Lung microvascular endothelial cell (primary cell): ENCODE results near the gene HSPA6. TPM values are rescaled to one million over a fixed set of nuclear protein-coding genes. Genes with fewer than 3 reads are reported as not detected.
"Not testable (repeated sequence)": the region's sequence is repeated elsewhere in the genome, so short reads cannot be mapped to it uniquely, and the experiment has no call there.

Experiments used
- DNase-seq, 2 donors: peaks; one replicate each; pipeline versions ENCODE4 v3.0.0 to v3.0.0-alpha.2; 2010; ENCODE audit warnings: low read depth in 2 of 2
- total RNA-seq: library from RNA; depleted of rRNA; stranded (reverse); fragments of >200 nt; gene quantifications from 2 replicates; pipeline ENCODE4 v1.2.1, GENCODE V29; 2014

HSPA6 gene
- total RNA-seq: 0.22 and 0.99 TPM in 2 replicates

DNA sequence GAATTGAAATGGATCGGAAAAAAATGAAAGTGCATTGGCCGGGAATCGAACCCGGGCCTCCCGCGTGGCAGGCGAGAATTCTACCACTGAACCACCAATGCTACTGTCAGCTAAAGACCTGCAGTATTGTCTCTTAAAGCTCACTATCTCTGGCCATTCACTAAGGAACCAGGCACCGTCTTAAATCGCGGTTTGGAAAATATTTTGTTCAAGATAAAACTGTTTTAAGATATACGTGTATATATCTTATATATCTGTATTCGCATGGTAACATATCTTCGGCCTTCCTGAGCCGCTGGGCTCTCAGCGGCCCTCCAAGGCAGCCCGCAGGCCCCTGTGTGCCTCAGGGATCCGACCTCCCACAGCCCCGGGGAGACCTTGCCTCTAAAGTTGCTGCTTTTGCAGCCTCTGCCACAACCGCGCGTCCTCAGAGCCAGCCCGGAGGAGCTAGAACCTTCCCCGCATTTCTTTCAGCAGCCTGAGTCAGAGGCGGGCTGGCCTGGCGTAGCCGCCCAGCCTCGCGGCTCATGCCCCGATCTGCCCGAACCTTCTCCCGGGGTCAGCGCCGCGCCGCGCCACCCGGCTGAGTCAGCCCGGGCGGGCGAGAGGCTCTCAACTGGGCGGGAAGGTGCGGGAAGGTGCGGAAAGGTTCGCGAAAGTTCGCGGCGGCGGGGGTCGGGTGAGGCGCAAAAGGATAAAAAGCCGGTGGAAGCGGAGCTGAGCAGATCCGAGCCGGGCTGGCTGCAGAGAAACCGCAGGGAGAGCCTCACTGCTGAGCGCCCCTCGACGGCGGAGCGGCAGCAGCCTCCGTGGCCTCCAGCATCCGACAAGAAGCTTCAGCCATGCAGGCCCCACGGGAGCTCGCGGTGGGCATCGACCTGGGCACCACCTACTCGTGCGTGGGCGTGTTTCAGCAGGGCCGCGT, at the start of gene HSPA6:
HSPA6 (plus strand) TSS at position 724 of the 925 bp plus-strand sequence; CDS start at position 843, 119 bp downstream.
- DNase-seq: peak; percentile 79 to 83

DNA sequence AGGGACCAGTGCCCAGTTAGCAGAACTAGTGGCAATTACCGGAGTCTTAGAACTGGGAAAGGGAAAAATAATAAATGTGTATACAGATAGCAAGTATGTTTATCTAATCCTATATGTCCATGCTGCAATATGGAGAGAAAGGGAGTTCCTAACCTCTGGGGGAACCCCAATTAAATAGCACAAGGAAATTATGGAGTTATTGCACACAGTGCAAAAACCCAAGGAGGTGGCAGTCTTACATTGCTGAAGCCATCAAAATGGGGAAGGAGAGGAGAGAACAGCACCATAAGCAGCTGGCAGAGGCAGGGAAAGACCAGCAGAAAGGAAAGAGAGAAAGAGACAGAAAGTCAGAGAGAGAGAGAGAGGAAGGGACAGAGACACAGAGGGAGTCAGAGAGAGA, 46.6 kb upstream of the HSPA6 start:
- not testable (repeated sequence) for DNase-seq

DNA sequence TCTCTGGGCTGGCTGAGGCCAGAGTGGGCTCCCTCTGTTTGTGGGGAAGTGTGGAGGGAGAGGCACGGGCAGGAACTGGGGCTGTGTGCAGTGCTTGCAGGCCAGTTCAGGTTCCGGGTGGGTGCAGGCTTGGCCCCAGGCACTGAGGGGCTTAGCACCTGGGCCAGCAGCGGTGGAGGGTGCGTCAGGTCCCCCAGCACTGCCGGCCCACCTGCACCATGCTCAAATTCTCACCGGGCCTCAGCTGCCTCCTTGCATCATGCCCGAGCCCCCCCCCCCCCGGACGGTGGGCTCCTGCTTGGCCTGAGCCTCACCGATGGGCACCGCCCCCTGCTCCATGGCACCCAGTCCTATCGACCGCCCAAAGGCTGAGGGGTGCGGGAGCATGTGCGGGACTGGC, 45.4 kb upstream of the HSPA6 start:
- DNase-seq: no peak

DNA sequence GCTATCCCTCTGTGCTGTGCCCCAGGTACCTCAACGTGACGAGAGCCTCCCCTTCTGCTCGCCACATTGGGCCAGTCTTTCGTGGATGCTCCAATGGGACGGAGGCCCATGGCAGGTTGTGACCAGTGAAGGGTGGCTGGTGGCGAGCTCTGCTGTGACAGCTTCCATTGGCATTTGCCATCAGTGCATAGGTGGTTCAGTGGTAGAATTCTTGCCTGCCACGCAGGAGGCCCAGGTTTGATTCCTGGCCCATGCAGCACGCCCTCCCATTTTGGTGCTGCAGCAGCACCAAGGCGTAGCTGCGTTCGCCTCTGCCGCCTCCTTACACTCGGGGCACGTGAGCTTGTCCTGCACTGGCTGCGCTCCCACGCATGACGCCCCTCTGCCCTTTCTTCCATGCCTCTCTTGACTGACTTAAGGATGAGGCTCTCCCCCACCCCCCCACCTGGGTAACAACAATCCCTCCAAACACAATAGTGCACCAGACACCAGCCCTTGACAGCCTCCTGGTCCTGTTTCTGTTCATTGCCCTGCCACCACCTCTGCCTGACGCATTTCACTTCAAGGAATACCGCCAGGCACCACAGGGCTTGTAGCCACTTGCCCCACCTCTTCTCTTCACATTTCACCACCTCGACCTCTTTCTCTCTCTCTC, 43.8 kb upstream of the HSPA6 start:
- DNase-seq: no peak

DNA sequence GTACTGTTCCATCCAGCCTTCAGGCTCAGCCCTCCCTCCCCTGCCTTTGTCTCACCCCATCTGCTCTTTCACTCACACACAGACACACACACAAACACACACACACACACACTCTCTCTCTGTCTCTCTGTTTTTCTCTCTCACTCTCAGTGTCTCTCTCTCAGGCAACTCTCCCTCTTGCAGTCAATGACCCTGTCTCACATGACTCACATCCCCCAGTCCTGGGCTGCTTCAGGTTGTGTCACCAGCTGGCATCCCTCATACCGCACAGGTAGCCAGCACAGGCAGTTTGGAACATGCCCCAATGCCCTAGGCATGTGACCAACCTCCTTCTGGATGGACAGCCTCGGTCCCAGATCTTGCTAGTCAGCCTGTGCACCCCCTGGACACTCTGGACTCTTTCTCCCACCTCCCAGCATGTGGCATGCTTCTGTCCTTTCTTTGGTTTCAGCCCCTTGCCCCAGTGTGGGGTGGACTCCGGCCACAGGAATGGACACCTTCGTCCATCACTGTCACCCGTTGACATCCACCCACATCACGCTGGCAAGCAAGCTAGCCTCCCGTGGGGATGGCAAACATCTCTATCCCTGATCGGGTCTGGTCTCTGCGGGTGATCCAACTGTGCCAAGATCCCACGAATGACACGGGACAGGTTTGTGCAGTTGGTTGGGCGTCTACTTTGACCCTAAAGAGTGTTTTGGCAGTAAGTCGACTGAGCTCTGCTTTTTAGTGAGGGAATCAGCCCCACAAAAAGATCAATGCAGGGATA, 42.5 kb upstream of the HSPA6 start:
- no peak for DNase-seq

DNA sequence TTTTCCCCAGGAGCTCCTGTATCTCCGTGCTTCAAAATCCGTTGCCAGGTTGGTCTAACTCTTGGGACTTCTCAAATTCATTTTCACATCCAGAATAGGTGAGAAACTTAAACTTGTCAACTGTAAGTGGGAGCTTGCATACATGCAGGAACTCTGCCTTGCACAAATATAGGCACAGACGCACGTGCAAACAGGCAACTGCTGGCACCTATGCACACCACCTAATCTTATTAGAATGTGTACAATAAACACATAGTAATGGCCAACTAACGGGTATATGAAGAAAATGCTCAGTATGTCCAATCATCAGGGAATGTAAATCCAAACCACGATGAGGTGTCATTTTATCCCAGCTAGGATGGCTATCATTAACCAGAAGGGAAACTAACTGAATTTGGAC, 41.7 kb upstream of the HSPA6 start:
- DNase-seq: no peak

DNA sequence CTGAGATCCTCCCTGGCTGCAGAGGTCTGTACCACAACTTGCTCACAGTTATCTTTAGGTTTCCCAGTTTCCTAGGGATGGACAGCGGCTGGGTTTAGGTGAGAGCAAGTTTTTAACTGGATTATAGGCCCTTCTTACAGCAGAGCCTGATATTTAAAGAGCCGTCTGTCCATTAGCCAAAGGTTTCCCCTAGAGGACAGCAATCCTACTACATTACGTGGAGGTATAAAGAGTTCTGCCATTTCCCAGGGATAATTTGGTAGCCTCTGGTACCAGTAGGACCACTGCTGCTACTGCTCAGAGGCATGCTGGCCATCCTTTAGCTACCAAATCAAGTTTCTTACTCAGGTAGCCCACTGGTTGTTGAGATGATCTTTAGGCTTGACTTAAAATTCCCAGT, 41.0 kb upstream of the HSPA6 start:
- no peak for DNase-seq

DNA sequence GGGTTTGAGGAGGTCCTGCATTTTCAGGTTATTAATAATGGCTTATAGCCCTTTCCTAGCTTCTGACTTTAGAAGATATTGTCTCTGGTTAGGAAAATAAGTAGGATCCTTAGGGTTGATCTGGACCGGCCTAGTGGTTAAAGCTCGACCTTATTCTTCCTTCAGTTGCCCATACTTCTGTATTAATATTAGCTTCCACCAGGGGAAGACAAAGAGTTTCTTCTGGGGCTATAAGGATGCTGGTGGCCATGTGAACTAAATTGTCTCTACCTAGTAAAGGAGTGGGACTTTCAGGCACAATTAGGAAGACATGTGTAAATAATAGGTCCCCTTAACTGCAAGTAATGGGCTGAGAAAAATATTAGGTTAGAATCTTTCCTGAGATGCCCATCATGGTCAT, 39.7 kb upstream of the HSPA6 start:
- DNase-seq: peak; percentile 17 to 20

DNA sequence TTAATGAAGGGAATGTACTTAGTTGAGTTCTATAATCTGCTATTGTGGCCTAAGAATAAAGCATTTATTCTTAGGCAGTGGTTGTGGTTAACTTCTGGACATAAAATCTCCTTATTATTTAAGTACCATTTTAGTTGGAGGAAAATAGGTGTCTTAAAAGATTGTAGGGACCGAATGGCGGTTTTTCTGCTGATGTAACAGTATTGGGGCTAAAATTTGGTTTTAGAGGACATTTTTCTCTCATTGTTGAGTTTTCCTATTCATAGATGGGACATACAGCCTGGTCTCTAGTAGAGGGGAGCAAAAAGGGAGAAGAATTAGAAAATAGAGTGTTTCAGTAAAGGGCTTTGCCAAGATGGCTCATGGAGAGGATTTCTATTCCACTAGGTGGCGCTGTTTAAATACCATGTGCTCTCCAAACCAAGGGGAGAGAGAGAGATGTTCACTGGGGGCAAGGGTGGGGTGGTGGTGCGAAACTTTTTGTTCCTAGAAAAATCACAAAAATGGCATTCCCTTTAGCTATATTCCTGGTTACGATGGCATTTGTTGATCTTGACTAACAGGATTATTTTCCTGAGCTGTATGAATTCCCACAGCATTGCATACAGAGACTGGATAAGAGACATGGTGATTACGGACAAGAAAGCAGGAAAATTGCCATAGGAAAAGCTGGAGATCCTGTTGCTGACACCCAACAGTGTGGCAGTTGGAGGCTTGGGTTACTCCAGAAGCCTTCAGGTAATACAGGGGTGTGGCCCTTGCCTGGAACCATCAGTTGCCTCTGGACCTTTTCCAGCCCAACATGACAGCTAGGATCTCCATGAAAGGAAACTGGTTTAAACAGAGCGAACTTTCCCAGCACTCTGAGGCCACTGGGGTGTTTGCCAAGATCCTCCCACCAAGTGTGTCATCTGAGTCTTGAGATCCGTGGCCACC, 37.3 kb upstream of the HSPA6 start:
- DNase-seq: peak; percentile 76 to 82

DNA sequence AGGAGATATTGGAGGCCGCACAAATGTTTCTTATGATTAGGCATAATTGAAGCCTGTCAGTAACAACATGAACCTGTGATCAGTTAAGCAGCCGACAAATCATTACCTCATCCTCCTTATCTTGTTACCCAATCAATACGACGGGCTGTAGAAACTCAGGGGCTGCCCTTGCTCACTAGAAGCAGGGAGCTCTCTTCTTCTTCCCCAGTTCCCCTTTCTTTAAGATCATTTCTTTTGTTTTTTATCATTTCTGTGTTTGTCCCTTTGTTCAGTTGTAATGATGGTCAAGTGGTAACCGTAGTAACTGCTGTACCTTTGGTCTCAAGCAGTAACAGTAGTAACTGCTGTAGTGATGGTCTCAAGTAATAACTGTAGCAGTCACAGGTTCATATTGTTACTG, 32.9 kb upstream of the HSPA6 start:
- no peak for DNase-seq

DNA sequence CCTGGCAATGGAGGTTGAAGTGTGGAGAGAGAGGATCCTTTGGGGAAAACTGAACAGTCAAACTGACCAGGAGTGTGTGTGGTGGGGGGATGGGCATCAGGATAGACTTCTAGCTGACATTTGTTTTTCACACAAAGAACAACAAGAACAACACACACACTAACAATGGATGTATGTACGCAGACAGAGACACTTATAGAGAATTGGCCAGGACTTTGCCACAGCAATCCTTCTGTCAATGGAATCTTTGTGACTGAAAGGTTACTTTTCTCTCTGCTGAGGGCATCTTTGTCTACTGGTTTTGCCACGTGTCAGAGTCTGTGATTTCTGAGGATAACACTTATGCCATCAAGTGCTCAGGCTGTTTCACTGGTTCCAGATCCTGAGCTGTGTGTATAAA, 31.5 kb upstream of the HSPA6 start:
- DNase-seq: no peak

DNA sequence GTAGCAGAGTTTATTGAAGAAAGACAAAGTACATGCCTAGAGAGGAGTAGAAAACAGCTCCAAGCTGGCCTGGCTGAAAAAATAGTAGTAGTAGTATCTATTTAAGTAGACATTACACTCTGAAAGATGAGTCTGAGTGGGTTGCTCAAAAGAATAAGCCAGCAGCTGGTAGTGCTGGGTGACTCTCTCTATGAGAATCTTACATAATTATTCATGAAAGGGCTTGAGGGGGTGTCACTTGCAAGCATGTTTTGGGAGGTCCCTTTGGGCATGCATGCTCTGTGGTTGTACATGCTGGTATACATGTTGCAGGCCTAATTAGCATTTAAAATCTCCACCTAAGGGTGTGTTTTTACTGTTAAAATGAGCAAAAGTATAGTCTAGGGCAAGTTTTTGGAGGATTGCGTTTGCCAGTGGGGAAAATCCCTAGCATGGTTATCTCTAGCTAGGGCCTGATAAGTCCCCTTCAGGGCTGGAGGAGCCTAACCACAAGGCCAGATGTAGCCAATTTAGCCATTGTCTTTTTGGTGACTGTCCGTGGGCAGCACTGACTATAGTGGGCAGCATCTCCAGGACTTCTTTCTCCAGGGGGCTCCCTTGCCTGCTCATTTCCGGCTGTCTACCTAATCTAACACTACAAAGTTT, 30.1 kb upstream of the HSPA6 start:
- no peak for DNase-seq

DNA sequence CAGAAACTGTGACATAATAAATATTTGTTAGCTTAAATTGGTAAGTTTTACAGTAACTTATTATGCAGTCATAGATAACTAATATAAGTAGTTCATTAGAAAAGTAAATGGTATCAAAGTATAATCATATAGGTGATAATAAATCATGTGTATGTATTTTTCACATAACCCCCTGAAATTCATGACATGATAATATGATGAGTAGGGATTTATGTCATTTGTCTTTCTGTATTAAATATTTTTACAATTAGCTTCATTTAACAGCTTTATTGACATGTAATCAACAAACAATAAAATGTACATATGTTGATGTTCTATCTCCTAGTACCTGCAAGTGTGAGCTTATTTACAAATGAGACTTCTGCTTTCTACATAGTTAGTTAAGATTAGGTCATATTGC, 28.9 kb upstream of the HSPA6 start:
- no peak for DNase-seq

DNA sequence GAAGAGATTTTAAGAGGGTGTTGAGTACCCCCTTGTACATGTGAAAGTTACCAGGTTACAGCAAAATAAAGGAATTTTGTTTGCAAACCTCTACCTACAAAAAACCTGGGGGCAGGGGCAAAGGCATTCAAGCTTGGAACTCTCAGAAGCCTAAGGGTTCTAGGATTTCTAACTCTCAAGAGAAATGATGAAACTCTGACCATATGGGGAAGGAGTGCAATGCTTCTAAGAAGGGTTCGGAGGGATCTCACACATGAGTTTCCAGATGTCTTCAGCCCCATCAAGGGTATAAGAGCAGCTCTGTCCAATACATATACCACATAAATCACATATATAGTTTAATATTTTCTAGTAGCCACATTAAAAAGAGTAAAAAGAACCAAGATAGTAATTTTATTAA, 26.4 kb upstream of the HSPA6 start:
- no peak for DNase-seq

DNA sequence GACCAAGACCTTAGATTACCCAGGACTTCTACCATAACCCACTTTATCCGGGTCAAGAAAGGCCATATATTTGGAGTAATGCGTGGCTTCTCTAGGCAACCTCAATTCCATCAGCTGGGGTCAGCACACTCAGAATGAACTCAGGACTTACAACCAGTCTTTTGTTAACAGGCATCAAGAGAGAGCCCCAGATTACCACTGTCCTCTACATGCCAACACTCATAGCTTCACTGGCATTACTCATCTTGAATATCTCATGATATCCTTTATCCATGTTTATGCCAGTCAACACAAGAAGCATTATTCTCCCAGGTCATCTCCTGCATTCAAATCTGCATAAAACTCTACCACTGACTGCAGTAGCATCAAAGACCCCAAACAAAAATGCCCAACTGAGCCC, 25.7 kb upstream of the HSPA6 start:
- no peak for DNase-seq

DNA sequence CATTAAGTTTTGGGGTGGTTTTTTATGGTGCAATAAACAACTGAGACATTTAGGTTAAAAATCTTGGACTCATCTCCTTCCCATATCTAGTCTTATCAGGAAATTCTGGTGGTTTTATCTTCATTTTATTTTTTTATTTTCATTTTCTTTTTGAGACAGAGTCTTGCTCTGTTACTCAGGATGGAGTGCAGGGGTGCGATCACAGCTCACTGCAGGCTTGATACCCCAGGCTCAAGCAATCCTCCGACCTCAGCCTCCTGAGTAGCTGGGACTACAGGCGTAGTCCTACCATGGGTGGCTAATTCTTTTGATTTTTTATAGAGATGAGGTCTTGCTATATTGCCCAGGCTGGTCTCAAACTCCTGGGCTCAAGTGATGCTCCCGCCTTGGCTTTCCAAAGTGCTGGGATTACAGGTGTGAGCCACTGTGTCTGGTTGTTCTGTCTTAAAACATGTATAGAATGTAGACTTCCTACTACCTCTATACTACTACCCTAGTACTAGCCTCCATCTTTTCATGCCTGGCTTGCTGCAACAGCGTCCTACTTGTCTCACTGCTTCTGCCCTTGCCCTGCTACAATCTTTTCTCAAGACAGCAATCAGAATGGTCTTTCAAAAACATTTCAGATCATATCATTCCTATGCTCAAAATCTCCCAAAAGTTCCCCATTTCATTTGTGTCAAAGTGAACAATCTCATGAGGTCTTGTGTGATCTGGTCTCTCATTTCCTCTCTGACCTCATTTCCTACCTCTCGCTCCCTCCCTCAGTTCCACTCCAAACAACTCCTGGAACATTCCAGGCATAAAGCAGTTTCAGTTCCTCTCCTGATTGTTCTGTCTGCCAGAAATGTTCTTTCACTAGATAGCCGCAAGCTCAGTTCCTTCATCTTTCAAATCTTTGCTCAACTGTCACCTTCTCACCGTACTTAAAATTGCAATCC, 25.0 kb upstream of the HSPA6 start:
- DNase-seq: peak; percentile 64 to 79

DNA sequence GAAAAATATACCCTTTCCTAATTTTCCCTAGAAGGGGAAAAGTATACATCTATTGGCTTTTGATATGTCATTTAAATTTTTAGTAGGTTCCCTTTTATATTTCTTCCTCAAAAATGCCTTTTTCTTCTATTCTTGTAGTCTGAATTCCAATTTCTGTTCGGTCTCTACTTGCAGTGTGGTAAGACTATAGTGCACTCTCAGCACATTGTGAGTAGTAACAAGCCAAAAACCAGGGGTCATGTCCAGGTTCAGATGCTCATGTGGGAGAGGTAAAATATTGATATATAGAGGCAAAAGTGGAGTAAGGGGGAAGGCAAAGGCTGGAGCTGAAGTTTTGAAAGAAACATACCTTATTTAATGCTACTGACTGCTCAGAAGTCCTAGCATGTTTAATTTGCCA, 23.1 kb upstream of the HSPA6 start:
- no peak for DNase-seq

DNA sequence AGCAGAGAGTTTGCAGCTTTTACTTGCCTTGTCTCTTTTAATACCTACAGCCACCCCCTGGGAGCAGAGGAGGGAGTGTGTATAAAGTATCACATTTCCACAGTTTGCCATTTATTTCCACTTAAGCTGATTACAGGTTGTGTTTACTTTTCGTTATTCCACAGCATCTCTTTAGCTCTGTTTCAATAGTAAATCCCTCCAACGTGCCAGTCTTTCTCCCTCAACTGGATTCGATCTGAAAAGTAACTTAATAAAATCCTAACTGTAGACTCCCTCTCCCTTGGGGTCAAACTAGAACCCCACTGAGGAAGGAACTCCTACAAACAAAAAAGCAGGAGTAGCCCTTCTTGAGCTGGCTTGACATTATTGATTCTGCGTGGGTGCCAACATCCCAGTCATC, 22.2 kb upstream of the HSPA6 start:
- DNase-seq: no peak

DNA sequence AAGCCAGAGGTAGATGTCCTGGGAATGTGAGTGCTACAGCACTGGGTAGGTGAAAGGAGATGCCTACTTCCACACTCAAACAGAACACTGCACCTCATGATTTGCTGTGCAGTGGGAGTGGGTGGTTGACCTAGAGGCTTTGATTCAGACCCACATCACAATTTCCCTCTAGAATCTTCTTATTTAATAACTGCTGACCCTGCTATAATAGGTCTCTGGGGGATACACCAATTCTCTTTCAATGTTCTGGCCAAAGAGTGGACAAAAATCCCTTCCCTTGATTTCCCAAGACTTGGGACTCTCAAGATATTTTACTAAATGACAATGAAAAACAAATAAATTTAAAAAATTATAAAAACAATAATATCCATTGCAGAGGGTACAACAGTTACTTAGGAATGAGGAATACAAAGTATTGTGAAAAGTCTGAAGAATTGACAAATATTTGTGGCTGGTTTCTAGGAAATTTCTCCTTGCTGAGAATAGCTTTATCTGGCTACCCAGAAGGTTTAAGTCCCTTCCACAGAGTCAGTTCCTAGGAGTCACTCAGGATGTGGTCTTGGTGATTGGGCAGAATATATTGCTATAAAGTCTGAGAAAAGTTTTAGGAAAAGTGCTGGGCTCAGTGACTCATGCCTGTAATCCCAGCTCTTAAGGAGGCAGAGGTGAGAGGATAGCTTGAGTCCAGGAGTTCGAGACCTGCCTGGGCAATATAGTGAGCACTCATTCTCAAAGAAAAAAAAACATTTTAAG, 21.5 kb upstream of the HSPA6 start:
- DNase-seq: peak in 1 of 2 donors; percentile 22
